Right lobe of liver (tissue), 6 donors: ENCODE data around the gene LYPLAL1. TPM values are rescaled to one million over a fixed set of nuclear protein-coding genes. Genes with fewer than 3 reads are reported as not detected.

Source experiments
- ATAC-seq, 4 donors: fragments of 200-7000 bp; cut with Tn5 transposase; one replicate each; pipeline ENCODE4 v1.9.1; 2020; ENCODE audit warnings: mild to moderate bottlenecking in 4 of 4, moderate library complexity in 4 of 4
- DNase-seq, 3 donors: peaks; one replicate each; pipeline ENCODE4 v3.0.0-alpha.2; 2020
- H3K27ac ChIP-seq, 3 donors: fragments of 200-600 bp; one replicate each; pipeline ENCODE4 v1.8.0; 2022
- H3K27me3 ChIP-seq, 2 donors: fragments of 200-600 bp; one replicate each; pipeline ENCODE4 v1.8.0; 2022
- H3K36me3 ChIP-seq, 4 donors: fragments of 200-600 bp; sonication (generic) in 1 of 4; one replicate each; pipeline versions ENCODE4 v1.5.1 to v1.8.0; 2017 to 2022; ENCODE audit warnings: control low read depth in 1 of 4
- H3K4me1 ChIP-seq, 4 donors: fragments of 200-600 bp; sonication (generic) in 1 of 4; one replicate each; pipeline versions ENCODE4 v1.5.1 to v1.8.0; 2017 to 2022; ENCODE audit warnings: control low read depth in 1 of 4
- H3K4me3 ChIP-seq, 3 donors: fragments of 200-600 bp; one replicate each; pipeline ENCODE4 v1.8.0; 2022
- H3K9me3 ChIP-seq, 4 donors: fragments of 200-600 bp; sonication (generic) in 1 of 4; one replicate each; pipeline versions ENCODE4 v1.5.1 to v1.8.0; 2017 to 2022; ENCODE audit warnings: control low read depth in 1 of 4
- POLR2A ChIP-seq: fragments of 450-650 bp; IDR thresholded peaks from one replicate; pipeline ENCODE4 v1.6.1; 2017; ENCODE audit warnings: antibody characterized with exemption, mild to moderate bottlenecking
- WGBS: methylation state at CpG from one replicate; pipeline ENCODE4 v1.1.6; 2018; ENCODE audit warnings: low coverage, low lambda C conversion rate; ENCODE audit not compliant: insufficient coverage; ENCODE audit errors: missing lambda C conversion rate; 5-methylcytosine and 5-hydroxymethylcytosine counted together
- intact Hi-C, 2 donors: fragments of 100-400 bp; cut with DNase I; formaldehyde crosslinking; loops; one replicate each; pipeline versions ENCODE4 v1.11.2 to v1.14.1; 2022
- long read RNA-seq: library from polyadenylated mRNA; unstranded; transcript quantifications from one replicate; pipeline ENCODE4 v2.0.0, GENCODE V29; 2019
- total RNA-seq, 6 experiments: library from RNA; depleted of rRNA in 2 of 6; stranded (reverse); fragments of >200 nt in 2 of 6; fragmentation: NEBNext Ultra II Directional in 3 of 6; extraction: Animal tissue kit (Norgen Biotek cat#: 25700) in 3 of 6; gene quantifications; one replicate each; pipeline versions ENCODE4 v1.1.0 to v1.2.4, GENCODE V29; 2016 to 2023
- TF ChIP-seq, protein P1 (sequence below), 4 donors: fragments of 200-600 bp in 3 of 4; fragments of 450-650 bp in 1 of 4; IDR thresholded peaks; one replicate each; pipeline versions ENCODE4 v1.5.1 to v1.8.0; 2016 to 2022; ENCODE audit warnings: antibody characterized with exemption in 4 of 4, mild to moderate bottlenecking in 2 of 4
- donor health status: DM: no; HTN: yes; CAD: no.
- donor health status: DM: no; HTN: no; CAD: no.
- donor health status: DM: no; HTN: no; CAD: no.
- donor health status: DM: no; HTN: yes; CAD: no.
- donor health status: DM: no; HTN: yes; CAD: no.

Gene LYPLAL1
- 10 to 100 TPM; 16.5 to 33.6 (median 22.2) TPM for total RNA-seq
- long read RNA-seq, transcript LYPLAL1-202 (5 exons, 1,898 nt): major isoform, 6 of 8 reads
- long read RNA-seq, partial matches to known transcripts: 1 of 8 reads
- long read RNA-seq, other reads (novel, unspliced or antisense): 1 of 8 reads

DNA sequence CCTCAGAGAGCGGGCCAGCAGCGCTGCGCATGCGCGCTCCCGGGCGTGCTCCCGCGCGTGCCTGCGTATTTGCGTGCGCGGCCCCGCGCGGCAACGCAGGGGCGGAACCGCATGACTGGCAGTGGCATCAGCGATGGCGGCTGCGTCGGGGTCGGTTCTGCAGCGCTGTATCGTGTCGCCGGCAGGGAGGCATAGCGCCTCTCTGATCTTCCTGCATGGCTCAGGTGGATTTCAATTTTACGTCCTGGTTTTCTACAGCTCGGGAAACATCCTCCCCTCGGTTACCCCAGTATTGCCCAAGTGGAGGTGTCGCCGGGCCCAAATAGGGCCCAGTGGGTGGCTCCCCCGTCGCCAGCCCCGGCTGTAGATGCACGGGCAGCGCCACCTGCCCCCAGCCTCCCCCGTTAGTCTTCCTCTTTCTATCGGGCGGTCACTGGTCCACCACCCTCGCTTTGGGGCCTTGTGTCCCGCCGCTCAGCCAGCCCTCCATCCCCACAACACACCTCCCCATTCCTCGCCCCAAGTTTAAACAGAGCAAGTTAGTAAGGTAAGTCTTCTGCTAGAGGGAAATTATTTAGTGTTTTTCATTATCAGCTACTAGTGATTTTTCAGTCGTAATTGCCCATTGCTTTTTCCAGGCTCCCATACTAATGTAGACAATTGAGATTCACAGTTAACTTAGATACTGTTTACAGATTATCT lies at the start of gene LYPLAL1:
LYPLAL1 (plus strand) TSS at position 121 of the 702 bp plus-strand sequence; CDS start at position 134, 13 bp downstream.
- H3K4me1 ChIP-seq: peaks cover 0 to 25% (median 9%) of the 10 kb centered on the region in 4 donors
- intact Hi-C loops: no loop called here

DNA sequence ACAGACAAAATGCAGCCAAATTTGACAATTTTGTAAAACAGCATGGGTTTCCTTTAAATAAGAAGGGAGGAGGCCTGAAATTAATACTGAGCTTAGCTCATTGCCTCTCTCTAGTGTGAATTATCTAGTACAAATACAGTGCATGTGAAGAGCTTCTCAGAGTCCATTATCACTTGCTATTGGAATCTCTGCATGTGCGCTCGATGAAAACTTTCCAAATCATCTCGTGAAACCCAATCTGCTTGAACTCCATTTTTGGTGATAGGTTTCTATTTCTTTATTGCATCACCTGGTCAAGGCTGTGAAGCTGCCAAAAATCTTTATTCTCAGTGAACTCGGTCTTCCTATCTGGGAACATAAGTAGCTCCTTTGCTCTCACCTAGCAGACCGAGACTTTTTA lies 49.5 kb upstream of the LYPLAL1 start:
- intact Hi-C loops: no loop called here
- no peak overlapping the region for H3K4me3 ChIP-seq
- DNase-seq (no peak), ATAC-seq (no peak)
- 94% methylated on average over 5 of the region's 5 CpGs for WGBS
- no peaks in the 10 kb centered on the region for H3K4me1 ChIP-seq
- H3K27ac ChIP-seq: no peak overlapping the region
- H3K9me3 ChIP-seq: no peaks in the 10 kb centered on the region
- no peaks in the 10 kb centered on the region for H3K36me3 ChIP-seq
- TF ChIP-seq POLR2A: no peak
- TF ChIP-seq, protein P1, sequence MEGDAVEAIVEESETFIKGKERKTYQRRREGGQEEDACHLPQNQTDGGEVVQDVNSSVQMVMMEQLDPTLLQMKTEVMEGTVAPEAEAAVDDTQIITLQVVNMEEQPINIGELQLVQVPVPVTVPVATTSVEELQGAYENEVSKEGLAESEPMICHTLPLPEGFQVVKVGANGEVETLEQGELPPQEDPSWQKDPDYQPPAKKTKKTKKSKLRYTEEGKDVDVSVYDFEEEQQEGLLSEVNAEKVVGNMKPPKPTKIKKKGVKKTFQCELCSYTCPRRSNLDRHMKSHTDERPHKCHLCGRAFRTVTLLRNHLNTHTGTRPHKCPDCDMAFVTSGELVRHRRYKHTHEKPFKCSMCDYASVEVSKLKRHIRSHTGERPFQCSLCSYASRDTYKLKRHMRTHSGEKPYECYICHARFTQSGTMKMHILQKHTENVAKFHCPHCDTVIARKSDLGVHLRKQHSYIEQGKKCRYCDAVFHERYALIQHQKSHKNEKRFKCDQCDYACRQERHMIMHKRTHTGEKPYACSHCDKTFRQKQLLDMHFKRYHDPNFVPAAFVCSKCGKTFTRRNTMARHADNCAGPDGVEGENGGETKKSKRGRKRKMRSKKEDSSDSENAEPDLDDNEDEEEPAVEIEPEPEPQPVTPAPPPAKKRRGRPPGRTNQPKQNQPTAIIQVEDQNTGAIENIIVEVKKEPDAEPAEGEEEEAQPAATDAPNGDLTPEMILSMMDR (IDR thresholded peaks at IDR 0.05): no peak
- H3K27me3 ChIP-seq: no peaks in the 10 kb centered on the region

More for the DNA sequence above, at the start of gene LYPLAL1:
- peak; percentile 91 to 96 (median 92) for ATAC-seq
- Histone ChIP-seq H3K27me3 (no peaks in the 10 kb centered on the region), H3K27ac (peak within 1 kb of the TSS; percentile 80 to 94 (median 91)), H3K9me3 (no peaks in the 10 kb centered on the region), H3K36me3 (no peaks in the 10 kb centered on the region), H3K4me3 (peak within 1 kb of the TSS; percentile 71 to 82 (median 75))
- DNase-seq: peak; percentile 92 to 93 (median 92)
- WGBS: 0% methylated on average over 6 of the region's 48 CpGs
- TF ChIP-seq, protein P1 (IDR thresholded peaks at IDR 0.05): peak in 1 of 4 donors; percentile 18
- peak; percentile 94 for TF ChIP-seq POLR2A

DNA sequence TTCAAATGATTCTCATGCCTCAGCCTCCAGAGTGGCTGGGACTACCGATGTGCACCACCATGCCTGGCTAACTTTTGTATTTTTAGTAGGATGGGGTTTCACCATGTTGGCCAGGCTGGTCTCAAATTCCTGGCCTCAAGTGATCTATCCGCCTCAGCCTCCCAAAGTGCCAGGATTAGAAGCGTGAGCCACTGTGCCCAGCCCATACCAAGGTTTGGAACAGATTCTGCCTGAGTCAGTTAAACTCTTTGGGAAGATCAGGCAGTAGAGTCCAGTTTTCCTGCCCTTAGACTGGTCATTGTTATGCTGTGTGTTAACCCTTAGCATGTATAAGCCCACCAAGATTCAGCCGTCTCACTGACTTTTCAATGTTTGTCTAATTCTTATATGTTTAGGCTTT lies 48.3 kb upstream of the LYPLAL1 start:
- 81% methylated on average over 2 of the region's 4 CpGs for WGBS
- Histone ChIP-seq H3K4me1 (no peaks in the 10 kb centered on the region), H3K9me3 (no peaks in the 10 kb centered on the region), H3K4me3 (no peak overlapping the region), H3K36me3 (no peaks in the 10 kb centered on the region), H3K27me3 (no peaks in the 10 kb centered on the region), H3K27ac (no peak overlapping the region)
- ATAC-seq (no peak), DNase-seq (no peak)
- TF ChIP-seq POLR2A: no peak
- TF ChIP-seq, protein P1 (IDR thresholded peaks at IDR 0.05): no peak
- intact Hi-C loops: no loop called here

DNA sequence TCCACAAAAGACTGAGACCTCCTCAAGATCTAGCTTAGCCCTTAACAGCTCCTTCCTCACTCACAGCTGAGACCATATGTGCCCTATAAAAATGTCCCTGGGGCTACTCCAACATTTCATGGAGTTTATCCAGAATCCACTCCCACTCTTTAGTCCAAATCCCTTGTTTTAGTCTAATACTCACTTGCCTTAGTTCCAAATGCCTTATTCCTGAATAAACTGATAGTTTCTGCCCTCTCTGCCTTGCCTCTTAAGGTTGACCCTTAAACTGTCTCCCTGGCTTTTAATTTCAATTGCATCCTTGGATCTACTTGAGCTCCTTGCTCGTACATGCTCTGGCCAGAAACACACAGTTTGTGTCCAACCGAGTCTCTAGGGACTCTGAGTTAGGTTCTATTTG lies 47.3 kb upstream of the LYPLAL1 start:
- intact Hi-C loops: no loop called here
- no peak overlapping the region for H3K4me3 ChIP-seq
- no peaks in the 10 kb centered on the region for H3K27me3 ChIP-seq
- ATAC-seq (no peak), DNase-seq (no peak)
- H3K9me3 ChIP-seq: no peaks in the 10 kb centered on the region
- no peak overlapping the region for H3K27ac ChIP-seq
- H3K36me3 ChIP-seq: no peaks in the 10 kb centered on the region
- WGBS: 55% methylated on average over 2 of the region's 2 CpGs
- H3K4me1 ChIP-seq: no peaks in the 10 kb centered on the region
- TF ChIP-seq POLR2A: no peak
- TF ChIP-seq, protein P1 (IDR thresholded peaks at IDR 0.05): no peak
